Hindlimb muscle (tissue), 1 donor: ENCODE measurements around the gene SLC34A3. TPM values are rescaled to one million over a fixed set of nuclear protein-coding genes. Genes with fewer than 3 reads are reported as not detected.
"Not testable (repeated sequence)": the region's sequence is repeated elsewhere in the genome, so short reads cannot be mapped to it uniquely, and the experiment has no call there.

Source experiments
- DNase-seq: peaks from one replicate; pipeline ENCODE4 v3.0.0-alpha.2; 2013
- polyA plus RNA-seq: library from polyadenylated mRNA; unstranded; fragments of 120-200 nt; gene quantifications from one replicate; pipeline ENCODE4 v1.2.1, GENCODE V29; 2013; ENCODE audit not compliant: insufficient read length

The SLC34A3 gene
- polyA plus RNA-seq, 1 donor, result 1.8 TPM

DNA sequence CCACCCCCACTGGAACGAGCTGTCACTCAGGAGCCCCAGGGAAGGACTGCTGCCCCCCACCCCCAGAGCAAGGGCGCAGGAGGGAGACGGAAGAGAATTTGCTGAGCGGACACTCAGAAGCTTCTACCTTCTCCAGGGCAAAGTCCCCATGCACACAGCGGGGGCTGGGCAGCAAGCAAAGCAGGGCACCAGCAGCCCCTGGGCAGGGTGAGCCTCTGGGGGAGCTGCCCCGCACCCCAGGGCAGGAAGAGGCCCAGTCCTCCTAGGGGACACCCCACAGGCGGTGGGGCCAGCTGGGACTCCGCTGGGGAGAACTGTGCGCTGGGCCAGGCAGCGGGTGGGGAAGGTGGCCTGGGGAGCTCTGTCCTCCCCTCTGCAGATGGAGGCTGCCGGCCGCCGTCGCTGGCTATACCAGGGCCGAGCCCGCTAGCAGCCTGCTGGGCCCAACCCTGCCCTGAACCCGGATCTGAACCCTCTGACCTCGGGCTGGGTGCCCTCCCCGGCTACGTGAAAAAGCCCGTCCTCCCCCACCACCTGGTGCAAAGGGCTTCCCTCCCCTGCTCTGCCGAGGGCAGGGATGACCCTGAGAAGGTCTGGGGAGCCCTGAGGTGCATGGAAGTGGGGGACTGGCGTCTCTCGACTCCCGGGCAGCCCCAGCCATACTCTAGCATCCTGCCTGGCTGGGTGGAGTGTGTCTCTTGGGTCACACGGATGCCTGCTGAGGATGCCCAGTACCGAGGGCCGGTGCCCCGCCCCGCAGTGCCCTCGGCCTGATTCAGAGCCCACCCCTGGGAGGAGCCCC lies 597 bp upstream of the SLC34A3 start:
- no peak for DNase-seq

DNA sequence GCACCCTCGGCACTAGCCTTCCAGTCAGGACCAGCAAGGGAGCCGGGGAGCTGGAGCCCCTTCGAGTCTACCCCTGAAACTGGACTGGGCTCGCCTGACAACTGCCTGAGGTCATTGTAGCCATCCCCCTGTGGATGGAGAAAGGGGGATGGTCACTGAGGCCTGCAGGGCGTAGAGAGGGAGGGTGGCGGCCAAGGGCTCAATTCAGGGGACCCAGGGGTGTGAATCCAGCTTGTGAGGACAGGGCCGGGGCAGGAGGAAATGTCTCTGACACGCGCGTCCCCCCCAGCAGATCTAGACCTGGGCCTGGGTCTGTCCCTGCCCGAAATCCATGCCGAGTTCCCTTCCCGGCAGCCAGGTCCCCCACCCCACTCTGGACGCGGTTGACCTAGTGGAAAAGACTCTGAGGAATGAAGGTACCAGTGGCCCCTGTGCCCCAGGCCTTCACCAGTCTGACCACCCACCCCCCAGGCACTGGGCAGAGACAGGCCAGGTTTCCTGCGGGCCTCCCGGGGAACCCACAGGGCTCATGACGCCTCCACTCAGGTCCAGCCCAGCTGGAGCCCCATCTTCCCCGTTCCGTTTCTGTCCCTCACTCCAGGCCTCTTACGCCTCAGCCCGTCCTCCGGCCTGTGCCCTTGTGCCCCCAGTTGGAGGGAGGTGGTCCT lies 805 bp downstream of the SLC34A3 start:
- DNase-seq, result no peak

DNA sequence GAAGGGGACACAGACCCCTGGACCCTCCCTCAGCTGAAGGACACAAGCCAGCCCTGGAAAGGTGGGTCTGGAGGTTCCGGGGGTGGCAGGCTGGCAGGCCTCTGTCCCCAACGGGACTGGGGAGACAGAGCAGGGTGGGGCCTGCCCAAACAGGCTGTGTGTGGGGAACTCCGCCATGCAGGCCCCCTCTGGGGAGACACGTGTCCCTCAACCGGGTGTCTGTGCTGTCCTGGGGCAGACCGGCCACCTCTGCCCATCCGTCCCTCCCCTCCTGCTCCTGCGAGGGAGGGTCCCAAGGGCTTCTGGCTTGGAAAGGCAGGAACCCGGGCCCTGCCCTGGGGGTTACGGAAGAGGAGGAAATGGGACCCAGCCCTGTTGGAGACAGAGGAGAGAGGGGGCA lies 1.4 kb downstream of the SLC34A3 start:
- no peak for DNase-seq

DNA sequence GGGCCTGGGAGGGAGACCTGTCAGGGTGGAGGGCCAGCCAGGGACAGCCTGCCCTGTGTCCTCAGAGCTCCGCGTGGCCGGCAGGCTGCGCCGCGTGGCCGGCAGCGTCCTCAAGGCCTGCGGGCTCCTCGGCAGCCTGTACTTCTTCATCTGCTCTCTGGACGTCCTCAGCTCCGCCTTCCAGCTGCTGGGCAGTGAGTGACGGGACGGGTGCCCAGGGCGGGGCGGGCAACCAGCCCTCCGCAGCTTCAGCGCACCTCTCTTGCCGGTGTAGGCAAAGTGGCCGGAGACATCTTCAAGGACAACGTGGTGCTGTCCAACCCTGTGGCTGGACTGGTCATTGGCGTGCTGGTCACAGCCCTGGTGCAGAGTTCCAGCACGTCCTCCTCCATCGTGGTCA lies 1.8 kb downstream of the SLC34A3 start:
- DNase-seq, result no peak

DNA sequence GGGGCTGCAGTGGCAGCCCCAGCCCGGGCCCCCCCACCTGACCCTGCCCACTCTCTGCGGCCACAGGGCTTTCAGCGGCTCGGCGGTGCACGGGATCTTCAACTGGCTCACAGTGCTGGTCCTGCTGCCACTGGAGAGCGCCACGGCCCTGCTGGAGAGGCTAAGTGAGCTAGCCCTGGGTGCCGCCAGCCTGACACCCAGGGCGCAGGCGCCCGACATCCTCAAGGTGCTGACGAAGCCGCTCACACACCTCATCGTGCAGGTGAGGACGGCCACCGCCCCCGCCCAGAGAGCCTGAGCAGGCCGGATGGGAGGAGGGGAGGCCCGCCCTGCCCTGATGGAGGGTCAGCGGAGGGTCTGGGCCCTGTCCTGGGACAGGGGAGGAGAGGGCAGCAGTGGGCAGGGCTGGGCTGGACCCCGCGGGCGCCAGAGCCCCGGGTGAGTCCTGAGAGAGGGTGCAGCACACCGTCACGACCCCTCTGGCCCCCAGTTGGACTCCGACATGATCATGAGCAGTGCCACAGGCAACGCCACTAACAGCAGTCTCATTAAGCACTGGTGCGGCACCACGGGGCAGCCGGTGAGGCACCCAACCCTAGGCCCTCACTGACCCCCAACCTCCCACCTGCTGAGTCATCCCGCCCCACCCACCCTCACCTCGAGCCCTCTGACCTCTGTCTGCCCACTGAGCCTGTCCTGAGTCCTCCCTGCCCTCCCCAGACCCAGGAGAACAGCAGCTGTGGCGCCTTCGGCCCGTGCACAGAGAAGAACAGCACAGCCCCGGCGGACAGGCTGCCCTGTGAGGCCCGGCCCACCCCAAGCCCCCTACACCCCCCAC lies 2.7 kb downstream of the SLC34A3 start:
- no peak for DNase-seq

DNA sequence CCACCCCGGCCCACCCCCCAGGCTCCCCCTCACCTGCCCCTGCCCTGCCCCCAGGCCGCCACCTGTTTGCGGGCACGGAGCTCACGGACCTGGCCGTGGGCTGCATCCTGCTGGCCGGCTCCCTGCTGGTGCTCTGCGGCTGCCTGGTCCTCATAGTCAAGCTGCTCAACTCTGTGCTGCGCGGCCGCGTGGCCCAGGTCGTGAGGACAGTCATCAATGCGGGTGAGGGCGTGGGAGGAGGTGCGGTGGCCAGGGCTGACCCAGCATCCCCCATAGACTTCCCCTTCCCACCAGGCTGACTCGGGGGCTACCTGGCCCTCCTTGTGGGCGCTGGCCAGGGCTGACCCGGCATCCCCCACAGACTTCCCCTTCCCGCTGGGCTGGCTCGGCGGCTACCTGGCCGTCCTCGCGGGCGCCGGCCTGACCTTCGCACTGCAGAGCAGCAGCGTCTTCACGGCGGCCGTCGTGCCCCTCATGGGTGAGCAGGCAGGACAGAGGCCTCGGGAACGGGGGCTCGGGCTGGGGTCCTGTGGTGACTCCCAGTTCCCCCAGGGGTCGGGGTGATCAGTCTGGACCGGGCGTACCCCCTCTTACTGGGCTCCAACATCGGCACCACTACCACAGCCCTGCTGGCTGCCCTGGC lies 3.5 kb downstream of the SLC34A3 start:
- no peak for DNase-seq

DNA sequence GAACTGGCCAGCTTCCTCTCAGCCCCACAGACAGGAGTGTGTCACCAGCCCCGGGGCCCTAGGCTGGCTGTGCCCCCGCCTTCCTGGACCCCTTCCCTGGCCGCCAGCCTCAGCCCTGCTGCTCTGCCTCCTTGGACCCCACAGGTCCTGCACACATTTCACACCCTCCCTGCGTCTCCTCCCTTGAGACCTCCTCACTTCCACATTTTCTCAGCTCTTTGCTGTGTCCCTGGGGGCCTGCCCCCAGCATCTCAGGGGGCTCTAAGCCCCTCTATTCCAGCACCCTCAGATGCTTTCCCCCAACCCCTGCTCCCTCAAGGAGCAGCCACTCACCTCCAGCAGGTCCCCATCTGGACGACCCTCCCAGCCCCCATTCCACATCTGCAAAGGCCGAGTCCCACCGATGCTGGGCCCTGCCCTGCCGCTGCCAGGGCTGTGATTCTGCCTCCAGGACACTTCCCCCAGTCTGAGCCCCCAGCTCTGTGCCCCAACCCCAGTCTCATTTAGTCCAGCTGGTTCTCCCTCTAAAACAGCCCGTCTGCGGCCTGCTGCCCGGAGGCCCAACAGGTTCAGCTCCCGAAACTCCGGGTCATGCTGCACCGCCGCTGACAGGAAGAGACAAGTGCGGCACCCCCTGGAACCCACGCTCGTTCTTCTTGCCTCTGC lies 4.2 kb downstream of the SLC34A3 start:
- no peak for DNase-seq

DNA sequence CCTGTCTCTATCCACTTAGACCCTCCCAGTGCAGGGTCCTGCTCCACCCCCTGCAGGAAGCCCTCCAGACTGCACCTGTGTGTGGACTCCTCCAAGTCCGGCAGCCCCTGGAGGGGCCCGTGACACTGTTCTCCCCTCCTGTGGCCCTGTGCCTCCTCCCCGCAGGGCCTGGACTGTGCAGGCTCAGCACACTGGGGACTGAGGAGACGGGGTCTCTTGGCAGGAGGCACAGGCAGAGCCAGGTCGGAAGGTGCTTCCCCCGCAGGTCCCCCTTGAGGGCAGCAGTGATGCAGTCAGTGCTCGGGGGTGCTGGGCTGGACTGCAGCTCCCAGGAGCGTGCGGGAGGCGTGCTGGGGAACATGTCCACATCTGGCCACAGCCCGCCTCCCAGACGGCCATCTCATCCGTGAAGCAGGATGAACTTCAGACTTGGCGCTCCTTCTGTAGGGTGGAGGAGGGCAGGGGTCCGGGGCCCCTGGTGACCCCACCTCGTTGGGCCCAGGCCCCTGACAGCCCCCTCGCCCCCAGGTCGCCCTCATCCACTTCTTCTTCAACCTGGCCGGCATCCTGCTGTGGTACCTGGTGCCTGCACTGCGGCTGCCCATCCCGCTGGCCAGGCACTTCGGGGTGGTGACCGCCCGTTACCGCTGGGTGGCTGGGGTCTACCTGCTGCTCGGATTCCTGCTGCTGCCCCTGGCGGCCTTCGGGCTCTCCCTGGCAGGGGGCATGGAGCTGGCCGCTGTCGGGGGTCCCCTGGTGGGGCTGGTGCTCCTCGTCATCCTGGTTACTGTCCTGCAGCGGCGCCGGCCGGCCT lies 4.9 kb downstream of the SLC34A3 start:
- no peak for DNase-seq

DNA sequence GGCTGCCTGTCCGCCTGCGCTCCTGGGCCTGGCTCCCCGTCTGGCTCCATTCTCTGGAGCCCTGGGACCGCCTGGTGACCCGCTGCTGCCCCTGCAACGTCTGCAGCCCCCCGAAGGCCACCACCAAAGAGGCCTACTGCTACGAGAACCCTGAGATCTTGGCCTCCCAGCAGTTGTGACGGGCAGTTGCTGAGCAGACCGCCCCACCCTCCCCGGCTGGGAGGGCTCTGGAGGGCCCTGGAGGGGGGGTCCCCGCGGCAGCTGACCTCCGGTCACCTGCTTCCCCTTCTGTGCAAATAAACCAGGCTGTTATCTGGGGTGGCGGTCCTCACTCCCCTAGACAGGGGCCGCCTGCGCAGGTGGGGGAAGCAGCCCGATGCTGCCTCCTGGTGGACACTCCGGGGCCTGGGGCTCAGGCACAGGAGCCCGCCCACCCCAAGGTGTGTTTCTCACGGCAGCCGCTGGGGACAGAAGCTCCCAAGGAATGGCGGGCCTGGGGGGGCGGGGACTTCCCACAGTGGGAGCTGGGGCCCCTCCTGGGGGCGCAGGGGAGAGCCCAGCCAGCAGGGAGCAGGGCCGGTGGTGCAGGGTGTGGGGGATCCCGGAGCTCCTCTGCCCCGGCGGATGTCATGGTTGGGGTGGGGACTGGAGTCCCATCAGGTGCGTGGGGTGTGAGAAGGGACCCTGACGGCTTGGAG lies 5.7 kb downstream of the SLC34A3 start:
- DNase-seq, result peak; percentile 76

DNA sequence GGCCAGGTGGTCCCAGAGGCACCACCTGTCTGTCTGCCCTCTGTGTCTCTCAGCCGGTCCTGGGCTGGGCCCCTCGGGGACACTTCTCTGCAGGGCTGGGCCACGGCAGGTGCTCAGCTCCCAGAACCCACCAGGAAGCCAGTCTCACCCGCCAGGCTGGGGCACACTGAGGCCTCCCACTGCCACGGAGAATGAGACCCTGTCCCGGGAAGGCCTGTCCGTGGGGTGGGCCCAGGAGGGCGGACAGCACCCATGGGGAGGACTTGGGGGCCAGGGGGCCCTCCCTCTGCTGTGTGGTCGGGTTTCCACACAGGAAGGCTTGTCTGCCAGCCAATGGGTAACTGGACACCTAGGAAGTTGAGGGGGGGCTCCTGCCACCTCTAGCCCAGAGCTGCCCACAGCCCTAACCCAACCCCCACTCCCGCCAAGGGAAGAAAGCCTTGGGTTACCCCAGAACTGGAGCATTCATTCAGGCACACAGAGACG lies 6.3 kb downstream of the SLC34A3 start:
- no peak for DNase-seq

DNA sequence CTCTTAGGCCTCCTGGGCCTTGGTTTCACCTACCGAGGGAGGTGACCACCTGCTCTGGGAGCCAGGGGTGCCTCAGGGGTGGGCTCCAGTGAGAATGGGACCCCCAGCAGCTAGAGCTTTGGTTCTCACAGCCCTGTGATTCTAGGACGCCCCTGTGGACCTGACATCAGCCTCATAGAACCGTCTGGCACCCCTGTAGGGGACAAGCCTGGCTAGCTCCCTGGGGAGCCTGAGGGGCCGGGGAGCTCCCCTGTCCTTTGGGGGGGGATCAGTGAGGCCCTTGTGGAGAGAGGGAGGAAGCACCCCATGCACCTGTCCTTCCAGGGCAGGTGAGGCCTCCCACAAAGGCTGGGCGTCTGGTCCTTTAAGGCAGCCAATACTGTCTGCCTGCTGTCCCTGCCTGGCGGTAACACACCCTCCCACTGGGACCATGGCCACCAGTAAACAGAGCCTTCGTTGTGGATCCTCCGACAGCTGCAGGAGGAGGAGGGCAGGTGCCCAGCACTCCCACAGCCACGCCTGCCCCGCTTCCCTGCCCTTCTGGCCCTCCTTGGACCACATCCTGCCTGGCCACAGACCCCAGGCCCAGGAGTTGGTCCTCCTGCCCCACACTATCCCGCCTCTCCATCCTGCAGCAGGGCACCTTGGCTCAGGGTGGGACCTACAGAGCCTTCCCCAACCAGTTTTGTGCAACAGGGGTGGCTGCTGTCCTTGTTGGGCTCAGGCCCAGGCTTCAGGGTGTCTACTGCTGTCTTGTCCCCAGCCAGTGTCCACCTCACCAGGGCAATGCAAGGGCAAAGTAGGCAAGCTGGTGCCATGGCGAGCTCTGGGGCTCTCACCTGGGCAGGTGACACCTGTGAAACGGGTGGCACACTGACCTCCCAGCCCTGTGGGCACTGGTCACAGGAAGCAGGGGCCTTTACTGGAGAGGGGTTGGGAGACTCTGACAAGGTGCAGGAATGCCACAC lies 7.3 kb downstream of the SLC34A3 start:
- no peak for DNase-seq

DNA sequence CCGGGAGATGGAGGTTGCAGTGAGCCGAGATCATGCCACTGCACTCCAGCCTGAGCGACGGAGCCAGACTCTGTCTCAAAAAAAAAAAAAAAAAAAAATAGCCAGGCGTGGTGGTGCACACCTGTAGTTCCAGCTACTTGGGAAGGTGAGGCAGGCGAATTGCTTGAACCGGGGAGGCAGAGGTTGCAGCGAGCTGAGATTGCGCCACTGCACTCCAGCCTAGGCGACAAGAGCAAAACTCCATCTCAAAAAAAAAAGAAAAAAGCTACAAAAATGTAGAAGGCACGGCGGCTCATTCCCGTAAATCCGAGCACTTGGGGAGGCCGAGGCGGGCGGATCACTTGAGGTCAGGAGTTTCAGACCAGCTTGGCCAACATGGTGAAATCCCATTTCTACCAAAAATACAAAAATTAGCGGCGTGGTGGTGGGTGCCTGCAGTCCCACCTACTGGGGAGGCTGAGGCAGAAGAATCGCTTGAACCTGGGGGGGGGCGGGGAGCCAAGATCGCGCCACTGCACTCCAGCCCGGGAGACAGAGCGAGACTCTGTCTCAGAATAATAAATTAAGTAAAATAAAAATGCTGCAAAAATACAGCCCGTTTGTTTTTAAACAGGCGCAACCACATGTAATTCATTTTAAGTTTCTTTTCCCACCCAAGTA lies 9.0 kb downstream of the SLC34A3 start:
- DNase-seq, result not testable (repeated sequence)

DNA sequence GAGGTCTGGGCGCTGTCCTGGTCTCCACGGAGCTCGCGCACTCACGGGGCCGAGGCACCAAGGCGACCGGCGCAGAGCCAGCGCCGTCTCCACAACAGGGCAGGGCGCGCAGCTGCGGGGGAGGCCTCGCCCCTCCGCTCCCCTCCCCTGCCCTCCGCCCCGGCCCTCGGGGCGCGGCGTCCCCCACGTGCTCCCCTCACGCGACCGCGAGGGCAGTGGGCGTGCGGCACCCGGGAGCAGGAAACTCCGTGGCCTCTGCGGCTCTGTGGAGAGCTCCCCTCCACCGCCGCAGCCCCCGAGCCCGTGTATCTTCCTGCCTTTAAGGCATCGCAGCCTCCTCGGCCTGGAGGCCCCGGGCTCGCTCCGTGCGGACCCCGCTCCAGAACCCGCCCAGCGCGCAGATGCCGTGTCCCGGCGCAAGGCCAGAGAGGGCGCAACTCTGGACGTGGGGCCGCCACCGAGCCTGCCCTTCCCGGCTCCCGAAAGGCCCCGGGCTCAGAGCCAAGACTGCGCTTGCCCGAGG lies 9.7 kb downstream of the SLC34A3 start:
- peak; percentile 84 for DNase-seq

DNA sequence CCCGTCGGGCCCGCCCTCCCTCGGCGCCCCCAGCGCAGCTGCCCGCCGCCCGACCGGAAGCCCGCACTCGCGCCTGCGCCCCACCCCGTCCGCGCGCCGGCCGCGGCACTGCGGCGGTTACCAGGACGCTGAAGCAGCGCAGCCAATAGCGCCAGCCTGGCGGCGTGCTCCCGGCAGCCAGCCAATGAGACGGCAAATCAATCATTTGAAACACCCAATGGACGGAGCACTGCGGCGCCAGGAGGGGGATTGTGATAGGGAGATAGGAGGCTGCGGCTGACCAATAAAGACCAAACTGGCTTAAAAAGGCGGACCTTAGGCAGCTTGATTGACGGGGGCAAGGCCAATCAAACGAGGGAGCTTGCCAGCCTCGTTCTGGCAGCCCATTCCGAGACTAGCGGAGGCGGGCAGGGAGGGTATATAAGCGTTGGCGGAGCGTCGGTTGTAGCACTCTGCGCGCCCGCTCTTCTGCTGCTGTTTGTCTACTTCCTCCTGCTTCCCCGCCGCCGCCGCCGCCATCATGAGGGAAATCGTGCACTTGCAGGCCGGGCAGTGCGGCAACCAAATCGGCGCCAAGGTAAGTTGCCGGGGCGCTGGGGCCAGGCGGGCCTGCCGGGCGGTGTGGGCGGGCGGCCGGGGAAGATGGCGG lies 10.3 kb downstream of the SLC34A3 start, which contains the start of gene TUBB4B:
TUBB4B (plus strand) TSS at position 447 of the 649 bp plus-strand sequence; CDS start at position 521, 74 bp downstream.
- DNase-seq, result peak; percentile 100

DNA sequence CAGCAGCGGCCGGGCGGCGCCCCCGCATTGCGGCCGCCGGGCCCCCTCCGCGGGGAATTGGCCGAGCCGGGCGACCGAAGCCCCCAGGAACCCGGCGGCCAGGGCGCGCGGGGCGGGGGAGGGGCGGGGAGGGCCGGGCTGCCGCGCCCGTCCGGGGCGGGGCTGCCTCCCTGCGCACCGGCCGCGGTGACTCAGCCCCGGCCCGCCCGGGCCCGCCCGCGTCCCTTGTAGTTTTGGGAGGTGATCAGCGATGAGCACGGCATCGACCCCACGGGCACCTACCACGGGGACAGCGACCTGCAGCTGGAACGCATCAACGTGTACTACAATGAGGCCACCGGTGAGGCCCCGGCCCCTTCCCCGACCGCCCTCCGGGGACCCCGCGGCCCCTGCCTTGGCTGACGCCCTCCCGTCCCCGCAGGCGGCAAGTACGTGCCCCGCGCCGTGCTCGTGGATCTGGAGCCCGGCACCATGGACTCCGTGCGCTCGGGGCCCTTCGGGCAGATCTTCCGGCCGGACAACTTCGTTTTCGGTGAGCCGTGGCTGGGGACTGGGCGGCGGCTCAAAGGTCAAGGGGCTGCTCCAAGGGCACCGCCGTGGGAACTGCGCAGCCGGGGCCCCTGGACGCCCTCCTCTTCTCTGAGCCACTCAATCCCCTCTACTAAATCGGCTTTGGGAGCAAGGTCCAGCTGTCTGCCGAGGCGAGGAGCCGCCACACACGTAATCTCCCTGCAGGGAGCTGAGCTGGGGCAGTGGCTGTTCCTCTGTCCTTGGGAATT lies 11.0 kb downstream of the SLC34A3 start:
- no peak for DNase-seq

DNA sequence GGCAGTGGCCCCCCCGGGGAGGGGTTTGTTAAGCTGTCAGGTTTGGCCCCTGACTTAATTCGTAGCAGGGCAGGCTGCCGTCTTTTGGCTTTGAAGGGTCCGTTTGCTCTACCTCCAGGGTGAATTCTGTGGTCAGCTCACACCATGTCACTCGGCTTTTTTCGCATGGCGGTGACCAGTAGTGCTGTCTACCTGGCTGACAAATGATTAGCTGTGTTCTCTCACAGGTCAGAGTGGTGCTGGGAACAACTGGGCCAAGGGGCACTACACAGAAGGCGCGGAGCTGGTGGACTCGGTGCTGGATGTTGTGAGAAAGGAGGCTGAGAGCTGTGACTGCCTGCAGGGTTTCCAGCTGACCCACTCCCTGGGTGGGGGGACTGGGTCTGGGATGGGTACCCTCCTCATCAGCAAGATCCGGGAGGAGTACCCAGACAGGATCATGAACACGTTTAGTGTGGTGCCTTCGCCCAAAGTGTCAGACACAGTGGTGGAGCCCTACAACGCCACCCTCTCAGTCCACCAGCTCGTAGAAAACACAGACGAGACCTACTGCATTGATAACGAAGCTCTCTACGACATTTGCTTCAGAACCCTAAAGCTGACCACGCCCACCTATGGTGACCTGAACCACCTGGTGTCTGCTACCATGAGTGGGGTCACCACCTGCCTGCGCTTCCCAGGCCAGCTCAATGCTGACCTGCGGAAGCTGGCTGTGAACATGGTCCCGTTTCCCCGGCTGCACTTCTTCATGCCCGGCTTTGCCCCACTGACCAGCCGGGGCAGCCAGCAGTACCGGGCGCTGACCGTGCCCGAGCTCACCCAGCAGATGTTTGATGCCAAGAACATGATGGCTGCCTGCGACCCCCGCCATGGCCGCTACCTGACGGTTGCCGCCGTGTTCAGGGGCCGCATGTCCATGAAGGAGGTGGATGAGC lies 11.8 kb downstream of the SLC34A3 start:
- no peak for DNase-seq
